GM12801 (cell line): ENCODE measurements around the gene VKORC1L1.

Experiments used
- TF ChIP-seq, protein P1 (sequence below): IDR thresholded peaks from one replicate; pipeline ENCODE4 v1.5.1; 2011; ENCODE audit warnings: control low read depth; ENCODE audit not compliant: insufficient read length; ENCODE audit errors: extremely low read depth

The VKORC1L1 gene

DNA sequence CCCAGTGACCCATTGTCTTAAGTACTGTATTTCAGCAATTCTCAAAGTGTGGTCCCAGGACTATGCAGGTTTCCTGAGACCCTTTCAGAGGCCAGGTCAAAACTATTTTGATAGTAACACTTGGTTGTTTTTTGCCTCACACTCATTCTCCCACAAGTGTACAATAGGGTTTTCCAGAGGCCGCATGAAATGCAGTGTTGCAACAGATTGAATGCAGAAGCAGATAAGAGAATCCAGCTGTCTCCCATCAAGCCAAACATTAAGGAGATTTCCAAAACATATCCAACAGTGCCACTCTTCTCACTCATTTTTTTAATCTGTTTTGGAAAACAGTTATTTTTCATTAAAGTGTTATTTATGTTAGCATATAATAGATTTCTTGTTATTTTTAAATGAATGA, 20.0 kb downstream of the VKORC1L1 start:
- TF ChIP-seq, protein P1, sequence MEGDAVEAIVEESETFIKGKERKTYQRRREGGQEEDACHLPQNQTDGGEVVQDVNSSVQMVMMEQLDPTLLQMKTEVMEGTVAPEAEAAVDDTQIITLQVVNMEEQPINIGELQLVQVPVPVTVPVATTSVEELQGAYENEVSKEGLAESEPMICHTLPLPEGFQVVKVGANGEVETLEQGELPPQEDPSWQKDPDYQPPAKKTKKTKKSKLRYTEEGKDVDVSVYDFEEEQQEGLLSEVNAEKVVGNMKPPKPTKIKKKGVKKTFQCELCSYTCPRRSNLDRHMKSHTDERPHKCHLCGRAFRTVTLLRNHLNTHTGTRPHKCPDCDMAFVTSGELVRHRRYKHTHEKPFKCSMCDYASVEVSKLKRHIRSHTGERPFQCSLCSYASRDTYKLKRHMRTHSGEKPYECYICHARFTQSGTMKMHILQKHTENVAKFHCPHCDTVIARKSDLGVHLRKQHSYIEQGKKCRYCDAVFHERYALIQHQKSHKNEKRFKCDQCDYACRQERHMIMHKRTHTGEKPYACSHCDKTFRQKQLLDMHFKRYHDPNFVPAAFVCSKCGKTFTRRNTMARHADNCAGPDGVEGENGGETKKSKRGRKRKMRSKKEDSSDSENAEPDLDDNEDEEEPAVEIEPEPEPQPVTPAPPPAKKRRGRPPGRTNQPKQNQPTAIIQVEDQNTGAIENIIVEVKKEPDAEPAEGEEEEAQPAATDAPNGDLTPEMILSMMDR: no peak

DNA sequence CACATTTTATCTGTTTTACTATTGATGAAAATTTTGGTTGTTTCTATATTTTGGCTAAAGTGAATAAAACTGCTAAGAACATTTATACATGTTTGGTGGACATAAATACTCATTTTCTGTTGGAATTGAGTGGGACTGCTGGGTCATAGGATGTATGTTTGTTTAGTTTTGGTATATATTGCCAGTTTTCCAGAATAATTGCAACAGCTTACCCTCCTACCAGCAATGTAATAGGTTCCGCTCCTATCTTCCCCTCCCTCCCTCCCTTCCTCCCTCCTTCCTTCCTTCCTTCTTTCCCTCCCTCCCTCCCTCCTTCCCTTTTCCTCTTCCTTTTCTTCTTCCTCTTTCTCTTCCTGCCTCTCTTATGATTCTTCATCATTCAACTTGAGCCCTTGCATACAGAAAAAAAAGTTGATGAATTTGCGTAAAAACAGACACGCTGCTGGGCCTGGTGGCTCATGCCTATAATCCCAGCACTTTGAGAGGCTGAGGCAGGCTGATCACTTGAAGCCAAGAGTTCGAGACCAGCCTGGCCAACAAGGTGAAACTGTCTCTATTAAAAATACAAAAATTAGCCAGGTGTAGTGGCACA, 23.5 kb downstream of the VKORC1L1 start:
- TF ChIP-seq, protein P1: no peak

DNA sequence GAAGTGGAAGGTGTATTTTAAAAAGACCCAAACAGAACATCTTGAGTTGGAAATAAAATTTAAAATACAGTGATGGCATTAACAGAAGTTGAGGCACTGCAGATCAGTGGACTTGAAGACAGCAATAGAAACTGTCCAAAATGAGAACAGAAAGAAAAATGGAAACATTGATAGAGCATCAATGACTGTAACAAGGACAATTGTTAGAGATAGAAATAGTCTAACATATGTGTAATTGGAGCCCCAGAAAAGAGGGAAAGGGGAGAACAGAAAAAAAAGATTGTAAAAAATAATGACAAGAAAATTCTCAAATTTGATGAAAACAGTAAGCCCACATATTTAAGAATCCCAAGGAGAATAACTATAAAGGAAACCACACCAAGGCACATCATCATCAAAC, 29.4 kb downstream of the VKORC1L1 start:
- TF ChIP-seq, protein P1: no peak

DNA sequence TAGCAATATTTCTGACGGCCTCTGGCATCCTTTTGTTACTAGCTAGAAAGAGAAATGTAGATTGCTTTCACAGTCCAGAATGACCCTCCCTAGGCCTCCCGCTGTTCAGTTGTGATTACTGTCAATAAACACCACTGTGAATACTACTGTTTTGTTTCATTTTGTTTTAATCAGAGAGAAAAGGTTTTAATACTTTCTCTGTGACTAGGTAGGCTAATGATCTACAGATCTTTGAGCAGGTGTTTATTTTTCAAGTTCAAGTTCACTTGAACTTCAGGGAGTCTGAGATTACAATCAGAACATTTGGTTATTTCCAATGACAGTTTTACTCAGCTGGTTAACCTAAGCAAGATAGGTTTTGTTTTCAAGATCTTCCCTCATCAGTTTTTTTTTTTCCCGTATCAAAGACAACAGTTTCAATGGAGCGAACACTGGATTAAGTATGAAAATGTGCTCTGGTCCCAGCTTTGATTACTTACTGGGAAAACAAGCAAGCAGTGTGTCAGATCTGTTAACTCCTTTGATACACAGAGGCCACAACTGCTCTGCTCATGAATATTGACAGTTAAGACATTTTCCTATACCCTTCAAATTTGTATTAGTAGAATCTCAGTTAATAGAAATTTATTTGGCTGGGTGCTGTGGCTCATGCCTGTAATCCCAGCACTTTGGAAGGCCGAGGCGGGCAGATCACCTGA, 34.8 kb downstream of the VKORC1L1 start:
- TF ChIP-seq, protein P1: no peak

DNA sequence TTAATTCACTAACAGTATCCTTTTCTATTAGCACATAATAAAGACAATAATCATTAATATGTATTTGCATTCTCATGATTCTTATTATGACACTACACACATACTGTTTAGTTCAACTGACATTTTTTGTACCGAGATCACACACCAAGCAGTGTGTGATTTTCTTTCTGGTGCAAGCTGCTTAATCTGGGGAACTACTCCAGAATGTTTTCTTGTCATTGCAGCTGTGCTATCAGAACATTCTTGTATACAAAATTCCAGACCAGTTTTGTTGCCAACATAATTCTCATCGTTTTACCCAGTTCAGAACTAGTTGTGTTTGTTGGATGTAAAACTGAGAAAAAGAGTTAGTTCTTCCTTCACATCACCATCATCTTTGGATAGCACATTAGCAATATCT, 37.4 kb downstream of the VKORC1L1 start:
- TF ChIP-seq, protein P1: no peak

DNA sequence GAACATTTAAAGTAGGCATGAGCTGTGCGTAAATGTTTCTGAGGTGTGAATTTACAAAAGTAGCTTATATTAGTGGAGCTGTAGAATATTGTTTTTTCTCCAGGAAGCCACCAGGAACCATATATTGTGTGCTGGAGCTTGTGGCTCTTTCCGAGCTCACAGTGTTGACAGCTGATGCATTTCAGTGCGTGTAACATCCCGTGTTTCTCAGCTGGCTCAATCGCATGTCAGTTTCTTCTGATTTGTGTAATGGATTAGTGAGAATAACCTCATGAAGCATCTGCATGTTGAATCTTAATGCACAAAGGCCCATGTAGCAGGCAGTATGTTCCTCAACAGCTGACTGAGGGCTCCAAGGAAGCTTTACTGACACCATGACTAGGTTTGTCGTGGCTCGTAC, 39.4 kb downstream of the VKORC1L1 start:
- TF ChIP-seq, protein P1: no peak

DNA sequence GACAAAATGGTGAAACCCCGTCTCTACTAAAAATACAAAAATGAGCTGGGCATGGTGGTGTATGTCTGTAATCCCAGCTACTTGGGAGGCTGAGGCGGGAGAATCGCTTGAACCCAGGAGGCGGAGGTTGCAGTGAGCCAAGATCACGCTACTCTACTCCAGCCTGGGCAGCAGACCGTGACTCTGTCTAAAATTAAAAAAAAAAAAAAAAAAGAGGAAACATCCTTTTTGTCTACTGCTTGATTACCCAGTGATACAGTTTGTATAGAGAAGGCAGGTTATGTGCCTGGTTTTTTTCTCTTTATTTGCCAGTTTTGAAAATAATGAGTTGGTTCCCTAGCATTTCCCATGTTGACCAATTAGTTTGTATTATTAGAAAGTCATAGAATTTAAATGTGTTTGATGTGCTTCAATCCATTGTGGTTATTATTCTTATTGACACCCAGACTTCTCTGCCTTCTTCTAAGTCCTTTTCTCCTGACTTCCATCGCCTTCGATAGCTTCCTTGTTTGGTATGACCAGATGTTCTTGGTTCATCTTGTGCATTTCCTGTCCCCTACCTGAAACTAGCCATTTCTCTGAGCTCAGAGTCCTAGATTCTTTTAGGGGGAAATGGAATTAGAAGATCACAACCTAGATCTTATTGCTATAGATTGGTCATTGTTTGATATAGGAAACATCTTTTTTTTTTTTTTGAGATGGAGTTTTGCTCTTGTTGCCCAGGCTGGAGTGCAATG, 43.2 kb downstream of the VKORC1L1 start:
- TF ChIP-seq, protein P1: no peak
